HG03565 (cell line): ENCODE data around the gene ELOVL4.

Source experiments
- ATAC-seq: cut with Tn5 transposase; IDR thresholded peaks from one replicate; pipeline ENCODE4 v1.9.1; 2021; ENCODE audit warnings: mild to moderate bottlenecking, moderate library complexity; ENCODE audit not compliant: unreplicated experiment

ELOVL4 gene

DNA sequence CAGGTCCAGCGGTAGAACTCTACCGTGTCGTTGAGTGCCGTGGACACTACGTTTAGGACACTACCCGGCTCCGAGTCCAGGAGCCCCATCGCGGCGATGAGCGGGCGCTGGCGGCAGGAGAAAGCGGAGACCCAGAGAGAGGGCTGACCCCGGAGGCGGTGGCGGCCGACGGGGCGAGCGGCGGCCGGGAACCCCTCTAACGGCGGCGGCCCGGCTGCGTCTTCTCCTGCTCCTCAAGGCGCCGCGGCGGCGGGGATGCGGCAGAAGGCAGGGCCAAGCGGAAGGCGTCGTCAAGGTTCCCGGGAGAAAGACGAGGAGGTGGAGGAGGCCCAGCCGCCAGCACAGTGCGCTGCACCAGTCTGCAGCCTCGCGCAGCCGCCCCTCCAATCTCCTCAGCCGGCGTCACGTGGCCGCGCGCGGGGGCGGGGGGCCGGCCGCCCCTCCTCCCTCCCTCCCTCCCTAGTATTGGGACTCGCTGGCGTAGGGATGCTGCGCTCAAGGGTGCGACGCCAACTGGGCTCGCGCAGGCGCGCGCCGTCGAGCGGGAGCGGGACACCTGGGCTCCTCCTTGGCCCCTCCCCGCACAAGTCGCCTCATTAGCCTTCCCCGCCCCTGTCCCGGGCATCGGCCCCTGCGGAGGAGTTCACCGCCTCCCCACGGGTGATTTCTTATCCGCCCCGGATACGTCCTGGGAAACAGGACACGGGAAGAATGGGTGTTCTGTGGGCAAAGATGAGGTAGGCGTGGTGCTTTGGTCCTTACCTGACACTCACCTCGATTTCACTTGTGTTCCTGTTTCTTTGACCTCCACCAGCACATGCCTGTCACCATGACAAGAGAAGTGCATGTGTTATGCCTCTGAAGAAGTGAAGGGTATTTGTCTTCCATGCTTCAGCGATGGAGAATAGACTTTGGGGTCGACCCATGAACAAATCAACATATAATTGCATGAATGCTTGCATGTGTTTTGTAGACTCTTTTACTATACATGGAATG, at the start of gene ELOVL4:
TSS of gene ELOVL4 (minus strand) at position 363 of the 996 bp plus-strand sequence. CDS start at position 89, 274 bp downstream.
- peak; percentile 35 for ATAC-seq

DNA sequence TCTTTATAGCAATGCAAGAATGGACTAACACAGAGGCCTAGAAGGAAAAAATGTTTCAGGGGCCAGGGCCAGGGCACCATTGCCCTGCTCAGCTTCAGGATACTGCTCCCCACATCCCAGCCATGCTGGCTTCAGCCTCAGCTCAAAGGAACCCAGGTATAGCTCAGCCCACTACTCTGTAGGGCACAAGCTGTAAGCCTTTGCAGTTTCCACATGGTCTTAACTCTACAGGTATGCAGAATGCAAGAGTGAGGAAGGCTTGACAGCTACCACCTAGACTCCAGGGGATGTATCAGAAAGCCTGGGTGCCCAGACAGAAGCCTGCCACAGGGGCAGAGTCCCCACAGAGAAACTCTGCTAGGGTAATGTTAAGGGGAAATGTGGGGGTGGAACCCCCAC, 46.6 kb upstream of the ELOVL4 start:
- ATAC-seq: no peak

GRCh38 chr6:79993012-79993910, 45.9 kb upstream of the ELOVL4 start:
- ATAC-seq: no peak

DNA sequence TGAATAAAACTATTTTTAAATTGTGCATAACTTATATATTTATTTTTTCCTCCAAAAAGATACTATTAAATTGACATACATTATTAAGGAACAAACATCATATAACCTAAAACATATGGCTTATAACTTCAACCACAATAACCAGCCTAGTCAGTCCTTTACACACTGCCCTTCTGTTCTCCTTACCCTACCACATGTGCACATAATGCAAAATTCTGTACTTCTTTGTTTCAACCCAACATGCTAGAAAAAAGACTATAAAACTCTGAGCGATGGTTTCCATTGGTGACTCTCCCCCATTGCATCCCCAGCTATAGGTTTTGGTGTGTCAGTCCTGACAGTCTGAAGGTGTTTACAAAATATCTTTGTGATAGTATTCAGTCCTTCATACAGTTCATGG, 42.3 kb upstream of the ELOVL4 start:
- no peak for ATAC-seq

DNA sequence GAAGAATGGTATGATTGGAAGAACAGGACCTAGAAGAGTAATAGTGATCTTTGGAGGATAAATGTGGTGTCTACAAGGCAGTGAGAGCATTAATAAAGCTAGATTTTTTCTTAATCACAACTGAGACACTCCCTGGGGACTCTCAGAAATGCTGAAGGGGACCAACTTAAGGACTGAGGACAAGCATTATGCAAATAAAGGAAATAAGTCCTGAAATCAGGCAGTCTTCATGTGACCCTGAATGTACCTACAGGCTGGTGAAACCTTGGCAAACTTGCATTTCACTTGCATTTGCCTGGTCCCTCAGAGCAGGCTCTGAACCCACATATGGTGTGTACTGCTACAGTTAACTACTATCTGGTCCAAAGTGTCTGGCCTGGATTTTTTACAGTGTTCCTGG, 37.8 kb upstream of the ELOVL4 start:
- no peak for ATAC-seq

- ATAC-seq: peak; percentile 58
These were observed 36.9 kb upstream of the ELOVL4 start for GRCh38 chr6:79984261-79984660.

DNA sequence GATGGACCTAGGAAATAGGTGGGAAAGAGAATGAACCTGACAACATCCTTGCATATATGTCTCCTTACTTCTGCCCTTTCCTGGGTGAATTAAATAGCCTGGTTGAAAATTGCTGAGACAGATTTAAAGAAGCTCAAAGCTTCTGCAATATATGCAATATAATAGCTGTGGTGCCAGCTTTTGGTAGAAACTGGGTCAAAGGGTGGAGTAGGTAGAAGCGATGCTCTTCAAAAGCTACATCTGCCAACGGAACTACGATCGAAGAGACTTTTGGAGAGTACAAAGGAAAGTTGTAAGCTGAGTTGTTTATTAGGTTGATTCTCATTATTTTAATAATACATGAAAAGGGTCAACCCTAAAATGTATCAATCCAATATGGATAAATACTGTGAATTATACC, 34.3 kb upstream of the ELOVL4 start:
- no peak for ATAC-seq

GRCh38 chr6:79971193-79971592, 23.8 kb upstream of the ELOVL4 start:
- no peak for ATAC-seq

DNA sequence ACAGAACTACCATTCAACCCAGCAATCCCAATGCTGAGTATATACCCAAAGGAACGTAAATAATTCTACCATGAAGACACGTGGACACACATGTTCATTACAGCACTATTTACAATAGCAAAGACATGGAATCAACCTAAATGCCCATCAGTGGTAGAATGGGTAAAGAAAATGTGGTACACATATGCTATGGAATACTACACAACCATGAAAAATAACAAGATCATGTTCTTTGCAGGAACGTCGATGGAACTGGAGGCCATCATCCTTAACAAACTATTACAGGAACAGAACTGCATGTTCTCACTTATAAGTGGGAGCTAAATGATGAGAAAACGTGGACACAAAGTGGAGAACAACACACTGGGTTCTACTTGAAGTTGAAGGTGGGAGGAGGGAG, 22.4 kb upstream of the ELOVL4 start:
- no peak for ATAC-seq

DNA sequence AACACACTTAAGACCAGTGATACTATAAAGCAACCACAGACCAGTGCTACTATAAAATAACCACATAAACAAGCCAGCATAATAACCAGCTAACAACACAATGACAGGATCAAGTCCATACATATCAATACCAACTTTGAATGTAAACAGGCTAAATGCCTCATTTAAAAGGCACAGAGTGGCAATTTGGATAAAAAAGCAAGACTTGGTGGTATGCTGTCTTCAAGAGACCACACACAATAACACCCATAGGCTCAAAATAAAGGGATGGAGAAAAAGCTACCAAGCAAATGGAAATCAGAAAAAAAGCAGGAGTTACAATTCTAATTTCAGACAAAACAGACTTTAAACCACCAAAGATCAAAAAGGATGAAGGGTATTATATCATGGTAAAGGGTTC, 19.8 kb upstream of the ELOVL4 start:
- ATAC-seq: no peak

- ATAC-seq: no peak
These were observed 17.3 kb upstream of the ELOVL4 start for GRCh38 chr6:79964607-79965081.

- no peak for ATAC-seq
These were observed 7.5 kb upstream of the ELOVL4 start for GRCh38 chr6:79954849-79955248.

- ATAC-seq: peak; percentile 65
These were observed 1.9 kb upstream of the ELOVL4 start for GRCh38 chr6:79949233-79949632.

DNA sequence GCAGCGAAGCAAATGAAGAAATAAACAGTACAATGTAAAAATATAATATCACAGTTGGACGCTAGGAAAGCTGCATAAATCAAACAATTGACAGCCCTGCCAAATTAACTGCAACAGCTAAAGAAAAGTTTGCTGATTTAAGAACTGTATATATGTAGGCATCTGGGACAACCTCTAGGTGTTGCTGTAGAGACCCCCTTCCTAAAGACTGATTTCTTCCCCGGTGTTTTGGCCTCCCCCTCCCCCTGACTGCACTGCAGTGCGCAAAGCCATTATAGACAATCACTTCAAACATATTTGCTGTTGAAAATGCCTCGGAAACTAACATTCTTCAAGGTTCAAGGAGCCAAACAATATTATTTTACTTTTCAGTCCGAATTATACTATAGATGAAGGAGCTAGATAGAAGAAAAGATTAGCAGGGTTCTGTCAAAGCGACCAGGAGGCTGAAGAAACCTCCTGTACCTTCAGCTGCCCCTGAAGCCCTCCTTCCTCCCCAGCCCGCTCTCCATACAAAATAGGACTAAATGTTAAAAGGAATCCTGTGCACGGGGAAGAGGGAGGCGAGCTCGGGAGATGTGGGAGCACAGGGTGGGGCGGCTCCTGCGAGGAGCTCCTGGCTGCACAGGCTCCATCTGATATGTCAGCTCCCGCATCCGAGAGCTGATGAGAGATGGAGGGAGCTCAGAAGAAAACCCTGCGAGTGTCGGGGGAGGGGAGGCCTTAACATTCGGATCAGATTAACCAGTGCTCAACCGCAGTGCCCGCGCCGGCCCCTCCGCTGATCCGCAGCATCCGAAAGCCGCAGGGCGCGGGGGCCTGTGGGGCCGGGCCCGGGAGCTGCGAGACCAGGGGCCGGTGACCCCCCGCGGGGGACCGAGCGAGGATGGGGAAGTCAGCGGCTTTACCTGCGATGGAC, 822 bp downstream of the ELOVL4 start:
- ATAC-seq: peak; percentile 2

GRCh38 chr6:79943133-79943532, 4.2 kb downstream of the ELOVL4 start:
- no peak for ATAC-seq

DNA sequence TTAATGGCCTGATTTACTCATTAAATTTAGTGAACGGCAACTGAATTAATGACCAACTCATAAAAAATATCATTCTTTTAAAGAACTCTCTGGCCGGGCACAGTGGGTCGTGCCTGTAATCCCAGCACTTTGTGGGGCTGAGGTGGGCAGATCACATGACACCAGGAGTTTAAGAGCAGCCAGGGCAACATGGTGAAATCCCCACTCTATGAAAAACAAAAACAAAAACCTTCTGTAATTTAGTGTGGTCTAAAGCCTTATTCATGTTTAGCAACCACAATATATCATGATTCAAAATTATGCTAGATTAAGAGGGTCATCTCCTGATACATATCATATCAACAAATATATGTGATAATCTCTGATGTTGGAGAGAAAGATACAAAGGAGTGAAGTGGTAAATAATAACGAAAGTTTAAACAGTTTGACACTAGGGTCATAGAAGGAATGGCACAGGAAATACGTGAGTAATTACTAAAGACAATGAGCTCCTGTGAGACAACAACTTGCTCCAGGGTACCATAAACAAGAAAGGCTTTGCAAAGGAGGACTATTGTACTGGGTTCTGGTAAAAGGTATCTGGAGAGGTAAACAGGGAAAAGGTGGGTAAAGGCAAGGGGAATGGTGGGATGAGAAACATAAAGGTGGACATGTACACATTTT, 5.7 kb downstream of the ELOVL4 start:
- ATAC-seq: no peak

DNA sequence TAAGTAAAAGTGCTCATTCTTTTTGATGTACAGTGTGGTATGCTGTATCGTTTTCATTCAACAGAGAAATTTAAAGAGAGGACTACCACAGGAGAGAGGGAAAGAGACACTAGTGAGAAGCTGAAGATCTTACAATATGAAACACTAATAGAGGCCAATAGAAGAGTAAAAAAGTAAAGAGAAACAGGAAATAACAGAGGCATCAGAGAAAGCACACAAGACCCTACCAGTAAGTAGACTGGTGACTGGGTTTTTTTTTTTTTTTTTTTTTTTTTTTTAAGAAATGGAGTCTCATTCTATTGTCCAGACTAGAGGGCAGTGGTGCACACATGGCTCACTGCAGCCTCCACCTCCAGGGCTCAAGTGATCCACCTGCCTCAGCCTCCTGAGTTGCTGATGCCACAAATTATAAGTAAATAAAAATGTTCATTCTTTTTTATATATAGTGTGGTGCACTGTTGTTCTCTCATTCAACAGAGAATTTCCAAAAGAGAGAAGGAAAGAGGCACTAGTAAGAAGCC, 18.8 kb downstream of the ELOVL4 start:
- no peak for ATAC-seq

- no peak for ATAC-seq
These were observed 19.6 kb downstream of the ELOVL4 start for GRCh38 chr6:79927758-79928157.

GRCh38 chr6:79923270-79923669, 24.1 kb downstream of the ELOVL4 start:
- ATAC-seq: no peak

DNA sequence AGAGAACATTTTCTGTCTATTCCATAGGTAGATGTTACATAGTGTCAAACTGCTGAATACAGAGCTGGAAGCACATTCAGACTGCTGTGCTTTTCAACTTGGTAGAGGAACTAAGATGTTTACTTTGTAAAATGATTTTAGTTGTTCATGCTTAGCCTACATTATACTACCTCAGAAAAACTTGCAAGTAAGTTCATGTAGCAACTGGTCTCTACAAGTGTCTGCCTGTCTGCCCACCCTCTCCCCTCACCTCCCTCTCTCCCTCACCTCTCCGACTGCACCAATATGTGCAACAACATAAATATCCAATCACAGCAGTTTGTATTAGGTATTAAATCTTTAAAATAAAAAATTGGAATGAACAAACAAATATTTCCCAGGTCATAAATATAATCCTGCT, 25.3 kb downstream of the ELOVL4 start:
- no peak for ATAC-seq
